Muscle layer of colon (tissue), 2 donors: ENCODE data around the gene GSG1L.

Experiments used
- H3K27ac ChIP-seq: one replicate; pipeline ENCODE4 v1.7.0; 2013; ENCODE audit warnings: low read depth, mild to moderate bottlenecking, low read length, moderate library complexity
- H3K27me3 ChIP-seq, 2 donors: one replicate each; pipeline ENCODE4 v1.7.0; 2013; ENCODE audit warnings: low read length in 2 of 2, mild to moderate bottlenecking in 2 of 2; ENCODE audit not compliant: insufficient read depth in 2 of 2, control insufficient read depth in 1 of 2
- H3K36me3 ChIP-seq: one replicate; pipeline ENCODE4 v1.7.0; 2013; ENCODE audit warnings: mild to moderate bottlenecking, low read length; ENCODE audit not compliant: insufficient read depth
- H3K4me1 ChIP-seq: one replicate; pipeline ENCODE4 v1.7.0; 2013; ENCODE audit warnings: mild to moderate bottlenecking, low read length; ENCODE audit not compliant: insufficient read depth
- H3K4me3 ChIP-seq, 2 donors: one replicate each; pipeline ENCODE4 v1.7.0; 2013; ENCODE audit warnings: low read length in 2 of 2, low read depth in 1 of 2, mild to moderate bottlenecking in 1 of 2, moderate library complexity in 1 of 2
- H3K9ac ChIP-seq: one replicate; pipeline ENCODE4 v1.7.0; 2013; ENCODE audit warnings: low read length
- H3K9me3 ChIP-seq: one replicate; pipeline ENCODE4 v1.7.0; 2013; ENCODE audit warnings: mild to moderate bottlenecking, low read length
- donor health status: abdominal sarcoma.
- donor health status: Adenocarcinoma of cecum.

Gene GSG1L

DNA sequence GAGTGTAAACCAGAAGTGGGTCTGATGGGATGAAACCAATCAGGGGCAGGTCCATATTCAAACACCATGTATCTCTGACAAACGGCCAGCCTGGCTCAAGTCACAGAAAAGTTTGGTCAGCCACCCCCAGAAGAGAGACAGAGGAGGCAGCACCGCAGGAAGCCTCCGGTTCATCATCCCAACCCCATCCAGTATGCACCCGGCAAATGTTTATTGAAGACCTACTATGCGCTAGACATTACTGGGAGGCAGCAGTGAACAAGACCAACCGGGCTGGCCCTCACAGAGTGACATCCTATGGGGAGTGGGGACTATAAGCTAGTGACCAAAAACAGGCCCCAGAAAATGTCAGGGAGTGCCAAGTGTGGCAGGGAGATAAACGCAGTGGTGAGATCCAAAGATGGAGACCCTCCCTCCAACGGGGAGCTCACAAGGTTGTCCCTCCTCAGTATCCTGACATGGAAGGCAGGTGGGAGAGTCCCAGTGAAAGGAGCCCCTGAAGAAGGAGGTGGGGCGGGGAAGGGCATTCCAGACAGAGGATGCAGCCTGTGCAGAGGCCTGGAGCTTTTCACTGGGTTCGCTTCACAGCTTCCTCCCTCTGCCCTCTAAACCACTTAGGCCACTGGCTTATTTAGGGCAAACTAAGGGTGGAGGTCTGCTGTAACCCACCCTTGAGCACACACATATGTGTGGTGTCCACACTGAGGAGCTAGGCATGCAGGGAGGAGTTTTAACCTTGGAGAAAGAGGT, 2.0 kb downstream of the GSG1L start:
- Histone ChIP-seq H3K4me1 (no peaks in the 10 kb centered on the region), H3K36me3 (no peaks in the 10 kb centered on the region), H3K9me3 (no peaks in the 10 kb centered on the region), H3K4me3 (no peak overlapping the region), H3K27ac (no peak overlapping the region), H3K9ac (no peak overlapping the region), H3K27me3 (peaks cover 0 to 32% of the 10 kb centered on the region in 2 donors)

DNA sequence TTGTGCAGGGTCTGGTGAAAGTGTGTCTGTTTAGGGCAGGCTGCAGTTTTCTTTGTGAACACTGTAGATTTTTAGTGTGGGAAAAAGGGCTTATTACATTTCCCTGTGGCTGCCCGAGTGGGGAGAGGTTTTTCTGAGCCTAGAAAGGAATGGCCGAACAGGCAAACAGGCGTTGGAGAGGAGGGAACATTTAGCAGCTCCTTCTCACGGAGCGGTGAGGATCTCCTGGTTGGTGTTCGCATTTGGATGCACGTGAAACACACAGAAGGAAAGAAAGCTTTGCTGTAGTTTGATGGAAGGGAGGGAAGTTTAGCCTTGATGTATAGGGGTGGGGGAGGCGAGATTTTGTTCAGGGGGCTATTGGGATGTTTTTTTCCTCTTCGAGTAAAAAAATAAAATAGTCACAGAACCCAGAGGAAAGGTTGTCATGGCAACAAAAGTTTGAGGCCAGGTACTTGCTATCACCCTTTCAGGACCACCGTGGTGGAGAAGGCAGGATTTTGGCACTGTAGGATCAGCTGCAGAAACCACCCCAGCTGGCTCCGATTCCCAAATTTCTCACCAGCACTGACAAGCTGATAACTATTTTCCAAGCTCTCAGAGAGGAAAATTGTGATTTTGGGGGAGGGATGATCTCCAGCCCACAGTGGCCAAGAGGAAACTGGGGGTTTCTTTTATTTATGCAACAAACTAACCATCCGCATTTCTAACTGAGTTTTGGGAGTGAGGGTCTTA, 3.5 kb downstream of the GSG1L start:
- Histone ChIP-seq H3K9ac (no peak overlapping the region), H3K27me3 (peaks cover 0 to 30% of the 10 kb centered on the region in 2 donors)

DNA sequence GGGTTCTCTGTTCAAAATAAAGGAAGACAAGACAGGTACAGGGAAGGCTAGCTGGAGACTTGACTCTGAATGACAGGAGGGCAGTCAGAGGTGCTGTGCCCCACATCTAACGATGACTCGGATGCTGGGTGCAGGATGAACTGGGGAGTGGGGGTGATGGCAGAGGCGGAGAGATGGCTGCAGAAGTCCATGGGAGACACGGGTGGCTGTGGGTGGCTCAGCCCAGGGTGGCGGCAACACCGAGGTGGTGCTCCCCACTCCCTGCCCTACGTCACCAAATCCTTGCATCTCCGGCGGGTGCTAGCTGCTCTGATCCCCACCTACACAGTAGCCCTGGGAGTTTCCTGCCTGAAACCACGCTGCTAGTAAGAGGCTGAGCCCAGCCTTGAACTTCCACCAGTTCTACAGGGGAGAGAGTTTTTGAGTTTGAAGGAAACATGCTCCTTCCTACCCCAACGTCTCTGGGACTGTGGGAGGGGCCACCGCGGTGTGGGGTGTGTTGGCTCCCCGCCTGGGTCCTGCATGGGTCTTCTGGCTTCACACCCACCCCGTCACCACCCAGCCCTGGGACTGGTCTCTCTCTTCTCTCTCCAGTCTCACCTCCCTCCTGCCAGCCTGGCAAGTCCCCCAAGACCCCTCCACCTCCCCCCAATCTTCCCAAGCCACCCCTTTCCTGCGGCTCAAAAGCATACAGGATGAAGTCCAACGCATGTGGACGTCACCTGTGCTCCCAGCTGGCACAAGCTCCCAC, 4.5 kb downstream of the GSG1L start:
- H3K9me3 ChIP-seq, result no peaks in the 10 kb centered on the region
- H3K27me3 ChIP-seq, result peaks cover 0 to 25% of the 10 kb centered on the region in 2 donors
- no peaks in the 10 kb centered on the region for H3K36me3 ChIP-seq

More for the DNA sequence above, 3.5 kb downstream of the GSG1L start:
- H3K9me3 ChIP-seq, result no peaks in the 10 kb centered on the region
- no peak overlapping the region for H3K27ac ChIP-seq
- H3K4me1 ChIP-seq, result no peaks in the 10 kb centered on the region
- no peak overlapping the region for H3K4me3 ChIP-seq
- no peaks in the 10 kb centered on the region for H3K36me3 ChIP-seq

DNA sequence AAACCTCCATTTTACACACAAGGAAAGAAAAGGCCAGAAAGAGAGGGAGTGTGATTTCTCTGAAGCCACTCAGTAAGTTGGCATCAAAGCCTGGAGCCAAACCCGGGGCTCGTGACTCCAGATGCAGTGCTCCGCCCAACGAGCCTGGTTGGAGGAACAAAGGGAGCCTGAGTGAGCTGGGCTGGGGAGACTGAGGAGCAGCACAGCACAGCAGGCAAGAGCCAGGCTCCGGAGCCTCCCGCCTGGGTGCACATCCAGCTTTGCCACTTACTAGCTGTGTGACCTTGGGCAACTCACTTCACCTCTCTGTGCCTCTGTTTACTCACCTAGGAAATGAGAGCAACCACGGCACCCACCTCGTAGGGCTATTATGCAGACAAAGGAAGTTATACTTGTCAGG, 5.6 kb downstream of the GSG1L start:
- Histone ChIP-seq H3K27ac (no peak overlapping the region), H3K36me3 (no peaks in the 10 kb centered on the region), H3K9ac (no peak overlapping the region), H3K4me3 (no peak overlapping the region), H3K4me1 (no peaks in the 10 kb centered on the region), H3K27me3 (peaks cover 0 to 23% of the 10 kb centered on the region in 2 donors), H3K9me3 (no peaks in the 10 kb centered on the region)

More for the DNA sequence above, 4.5 kb downstream of the GSG1L start:
- no peak overlapping the region for H3K4me3 ChIP-seq
- H3K9ac ChIP-seq, result no peak overlapping the region
- no peaks in the 10 kb centered on the region for H3K4me1 ChIP-seq
- no peak overlapping the region for H3K27ac ChIP-seq

DNA sequence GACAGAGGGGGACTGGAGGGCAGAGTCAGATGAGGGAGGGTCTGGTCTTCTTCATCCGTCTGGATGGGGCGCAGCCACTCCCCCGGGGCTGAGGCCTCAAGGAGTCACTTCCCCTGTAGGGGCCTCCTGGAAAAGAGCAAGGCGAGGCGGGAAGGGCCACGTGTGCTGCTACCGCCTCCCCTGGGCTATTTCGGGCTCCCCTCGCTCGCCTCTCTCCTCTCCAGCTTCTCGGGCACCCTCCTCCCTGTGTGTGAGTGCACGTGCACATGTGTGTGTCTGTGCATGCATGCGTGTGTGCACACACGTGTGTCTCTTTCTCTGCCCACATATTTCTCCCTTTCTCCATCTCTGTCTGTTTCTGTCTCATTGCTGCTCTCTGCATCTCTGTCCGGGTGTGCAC, 10.1 kb downstream of the GSG1L start:
- peaks cover 0 to 6% of the 10 kb centered on the region in 2 donors for H3K27me3 ChIP-seq
- no peaks in the 10 kb centered on the region for H3K36me3 ChIP-seq
- H3K27ac ChIP-seq, result no peak overlapping the region
- H3K4me3 ChIP-seq, result no peak overlapping the region
- no peak overlapping the region for H3K9ac ChIP-seq
- peaks cover 4% of the 10 kb centered on the region for H3K9me3 ChIP-seq
- no peaks in the 10 kb centered on the region for H3K4me1 ChIP-seq

DNA sequence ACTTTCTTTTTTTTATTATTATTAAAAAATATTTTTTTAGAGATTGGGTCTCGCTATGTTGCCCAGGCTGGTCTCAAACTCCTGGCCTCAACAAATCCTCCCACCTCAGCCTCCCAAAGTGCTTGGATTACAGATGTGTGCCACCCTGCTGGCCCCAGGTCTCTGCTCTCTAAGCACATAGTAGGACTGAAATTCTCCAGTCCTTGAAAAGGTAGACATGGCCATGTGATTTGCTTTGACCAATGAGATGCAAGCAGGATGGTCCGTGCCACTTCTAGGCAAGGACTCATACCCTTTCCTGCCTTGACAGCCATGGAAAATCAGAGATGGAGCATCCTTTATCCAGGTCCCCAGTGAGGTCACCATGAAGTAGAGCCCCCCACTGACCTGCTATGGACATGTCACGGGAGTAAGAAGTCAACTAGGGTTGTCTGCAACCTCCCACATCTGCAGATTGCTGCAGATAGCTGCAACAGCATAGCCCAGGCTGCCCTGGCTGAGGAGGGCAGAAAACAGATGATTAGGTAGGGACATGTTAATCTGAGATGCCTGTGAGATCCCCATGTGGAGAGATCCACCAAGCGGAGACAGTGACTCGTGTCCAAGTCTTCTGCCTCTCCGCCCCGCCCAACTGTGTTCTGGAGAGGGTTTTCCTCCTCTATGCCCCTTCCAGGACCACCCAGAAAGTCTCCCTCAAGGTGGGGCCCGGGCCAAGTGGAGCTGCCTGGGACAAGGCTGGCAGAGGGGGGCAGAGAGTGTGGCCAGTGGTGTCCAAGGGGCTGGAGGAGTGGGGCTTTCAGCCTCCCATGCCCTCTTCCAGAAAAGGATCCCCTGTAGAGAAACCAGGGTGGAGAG, 11.0 kb downstream of the GSG1L start:
- Histone ChIP-seq H3K27ac (no peak overlapping the region), H3K36me3 (no peaks in the 10 kb centered on the region), H3K9ac (no peak overlapping the region), H3K4me3 (no peak overlapping the region), H3K4me1 (no peaks in the 10 kb centered on the region), H3K27me3 (peaks cover 0 to 6% of the 10 kb centered on the region in 2 donors), H3K9me3 (peaks cover 6% of the 10 kb centered on the region)

DNA sequence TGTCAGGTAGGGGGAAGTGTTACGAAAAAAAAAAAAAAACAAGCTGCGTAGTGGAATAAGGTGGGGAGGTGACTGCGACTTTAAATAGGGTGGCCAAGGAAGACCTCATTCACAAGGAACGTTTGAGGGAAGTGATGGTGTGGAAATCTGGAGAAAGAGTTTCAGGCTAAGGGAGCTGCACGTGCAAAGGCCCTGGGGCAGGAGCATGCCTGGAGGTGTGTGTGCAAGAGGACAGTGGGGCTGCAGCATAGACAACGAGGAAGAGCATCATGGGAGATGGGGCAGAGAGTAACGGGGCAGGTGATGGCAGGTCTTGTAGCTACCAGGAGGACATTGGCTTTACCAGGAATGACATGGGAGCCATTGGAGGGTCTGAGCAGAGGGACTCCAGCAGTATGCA, 12.0 kb downstream of the GSG1L start:
- peaks cover 6% of the 10 kb centered on the region for H3K9me3 ChIP-seq

DNA sequence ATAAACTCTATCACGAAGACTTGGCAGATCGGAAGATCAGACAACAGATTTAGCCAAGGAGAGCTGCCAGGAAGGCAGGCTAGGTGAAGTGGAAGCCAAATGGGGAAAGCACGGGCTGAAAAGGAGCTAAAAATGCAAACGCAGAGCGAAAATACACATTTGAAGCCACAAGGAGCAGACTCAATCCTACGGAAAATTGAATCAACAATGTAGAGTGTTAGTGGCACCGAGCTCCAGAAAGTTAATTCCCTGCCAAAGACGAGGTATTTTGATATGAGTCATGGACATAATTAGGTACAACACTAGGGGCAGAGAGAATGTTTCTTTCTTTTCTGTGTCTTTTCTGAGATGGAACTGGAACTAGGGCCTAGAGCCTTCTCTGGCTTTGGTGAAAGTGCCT, 20.7 kb downstream of the GSG1L start:
- H3K4me3 ChIP-seq, result no peak overlapping the region
- H3K36me3 ChIP-seq, result no peaks in the 10 kb centered on the region
- H3K4me1 ChIP-seq, result no peaks in the 10 kb centered on the region
- no peak overlapping the region for H3K9ac ChIP-seq
- no peak overlapping the region for H3K27ac ChIP-seq
- H3K27me3 ChIP-seq, result no peaks in the 10 kb centered on the region
- no peaks in the 10 kb centered on the region for H3K9me3 ChIP-seq

More for the DNA sequence above, 12.0 kb downstream of the GSG1L start:
- Histone ChIP-seq H3K4me3 (no peak overlapping the region), H3K27me3 (peaks cover 0 to 6% of the 10 kb centered on the region in 2 donors), H3K36me3 (no peaks in the 10 kb centered on the region), H3K27ac (no peak overlapping the region), H3K4me1 (no peaks in the 10 kb centered on the region), H3K9ac (no peak overlapping the region)

DNA sequence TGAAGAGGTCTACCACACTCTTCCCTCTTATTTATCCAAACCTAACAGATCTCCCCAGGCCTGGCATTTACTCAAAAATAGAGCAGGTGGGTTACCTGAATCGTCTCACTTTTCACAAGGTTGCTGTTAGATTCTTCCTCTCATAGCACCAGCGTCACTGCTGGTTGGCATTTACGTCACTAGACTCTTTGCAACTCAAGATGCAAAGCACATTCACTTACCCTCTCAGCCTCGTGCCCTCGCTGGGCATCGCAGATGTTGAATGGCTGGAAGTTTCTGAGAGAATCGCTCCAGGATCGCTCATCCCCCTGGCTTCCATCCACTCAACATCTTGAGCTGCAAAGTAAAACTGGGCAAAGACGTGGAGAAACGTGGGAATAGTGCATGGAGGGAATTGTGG, 21.9 kb downstream of the GSG1L start:
- Histone ChIP-seq H3K27ac (no peak overlapping the region), H3K9me3 (no peaks in the 10 kb centered on the region), H3K9ac (no peak overlapping the region), H3K27me3 (no peaks in the 10 kb centered on the region), H3K36me3 (no peaks in the 10 kb centered on the region), H3K4me3 (no peak overlapping the region), H3K4me1 (no peaks in the 10 kb centered on the region)

DNA sequence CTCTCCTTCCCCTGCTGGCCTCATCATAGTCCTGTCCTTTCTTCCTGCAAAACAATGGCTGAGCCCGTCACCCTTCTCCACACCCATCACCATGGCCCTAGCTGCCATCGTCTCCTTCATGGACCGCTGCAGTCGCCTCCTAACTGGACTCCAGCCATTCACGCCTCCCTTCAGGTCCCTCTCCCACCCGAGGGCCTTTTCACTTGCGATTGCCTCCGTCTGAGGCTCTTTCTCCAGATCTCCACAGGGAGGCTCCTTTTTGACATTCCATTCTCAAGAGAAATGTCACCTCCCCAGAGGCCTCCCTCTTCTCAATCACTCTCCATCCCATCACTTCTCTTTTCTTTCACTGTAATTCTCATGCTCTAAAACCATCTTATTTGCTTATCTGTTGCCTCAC, 23.5 kb downstream of the GSG1L start:
- Histone ChIP-seq H3K36me3 (no peaks in the 10 kb centered on the region), H3K9me3 (no peaks in the 10 kb centered on the region), H3K4me3 (no peak overlapping the region), H3K9ac (no peak overlapping the region), H3K27me3 (no peaks in the 10 kb centered on the region), H3K27ac (no peak overlapping the region), H3K4me1 (no peaks in the 10 kb centered on the region)

DNA sequence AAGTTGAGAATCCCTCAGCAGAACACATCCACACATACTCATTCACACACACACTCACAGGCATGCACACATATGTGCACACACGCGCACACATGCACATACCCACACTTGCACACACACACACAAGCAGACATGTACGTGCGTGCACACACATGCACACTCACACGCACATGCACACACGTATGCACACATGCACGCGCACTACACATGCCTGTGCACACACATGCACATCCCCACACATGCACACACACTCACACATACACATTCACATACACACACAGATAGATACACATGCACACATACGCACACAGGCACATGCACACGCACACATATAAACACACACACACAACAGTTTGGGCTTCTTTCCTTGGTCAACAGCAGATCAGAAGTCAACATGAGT, 24.0 kb downstream of the GSG1L start:
- Histone ChIP-seq H3K27ac (no peak overlapping the region), H3K36me3 (no peaks in the 10 kb centered on the region), H3K4me1 (no peaks in the 10 kb centered on the region), H3K9ac (no peak overlapping the region), H3K4me3 (no peak overlapping the region), H3K27me3 (no peaks in the 10 kb centered on the region), H3K9me3 (no peaks in the 10 kb centered on the region)
